ENCODE measurements around the gene DTNA. TPM values are rescaled to one million over a fixed set of nuclear protein-coding genes. Genes with fewer than 3 reads are reported as not detected.
"Not testable (repeated sequence)": the region's sequence is repeated elsewhere in the genome, so short reads cannot be mapped to it uniquely, and the experiment has no call there.

DTNA gene
- total RNA-seq, 3 donors from 2014 or later (not counting 1 experiment from before 2014, with no cell fraction given), result 0.33 TPM; not detected in 2

GRCh38 chr18:34676816-34677574, 33.1 kb upstream of the DTNA start:
- no peak for ATAC-seq
- Histone ChIP-seq H3K9me3 (ENCODE audit: control insufficient read depth, insufficient read depth, low read length) (no peaks in the 10 kb centered on the region), H3K4me1 (ENCODE audit: control insufficient read depth, insufficient read depth, low read length) (no peaks in the 10 kb centered on the region)

GRCh38 chr18:34689750-34690149, 20.3 kb upstream of the DTNA start:
- peak; percentile 2 to 34 for DNase-seq
- H3K36me3 ChIP-seq (ENCODE audit: control insufficient read depth, insufficient read depth, low read length); H3K36me3 Mint-ChIP-seq; H3K27ac ChIP-seq (ENCODE audit: low read length); H3K9me3 ChIP-seq (ENCODE audit: control insufficient read depth, insufficient read depth, low read length); H3K4me3 ChIP-seq (ENCODE audit: low read length); H3K9me3 Mint-ChIP-seq; H3K27me3 ChIP-seq (ENCODE audit: control insufficient read depth, insufficient read depth, low read length); H3K27me3 Mint-ChIP-seq (ENCODE audit: low read depth in 2 of 2): not testable (repeated sequence)
- H3K27ac Mint-ChIP-seq, result peak overlapping the region in 1 of 2 donors; percentile 52
- intact Hi-C loops (cut with micrococcal nuclease), result loop anchor here (1.0 kb wide), 1 partner anchor 34 kb away; no protein-coding TSS in a partner anchor
- WGBS (ENCODE audit: insufficient coverage), result 37% methylated on average over 3 of the region's 3 CpGs
- H3K4me3 Mint-ChIP-seq, result peak overlapping the region; percentile 29
- H3K4me1 ChIP-seq (ENCODE audit: control insufficient read depth, insufficient read depth, low read length), result peaks cover 16% of the 10 kb centered on the region
- ATAC-seq, result peak; percentile 67 to 92 (median 83)
- H3K4me1 Mint-ChIP-seq, result peaks cover 40 to 73% of the 10 kb centered on the region in 2 donors

More at GRCh38 chr18:34676816-34677574, 33.1 kb upstream of the DTNA start:
- TF ChIP-seq, protein P1, sequence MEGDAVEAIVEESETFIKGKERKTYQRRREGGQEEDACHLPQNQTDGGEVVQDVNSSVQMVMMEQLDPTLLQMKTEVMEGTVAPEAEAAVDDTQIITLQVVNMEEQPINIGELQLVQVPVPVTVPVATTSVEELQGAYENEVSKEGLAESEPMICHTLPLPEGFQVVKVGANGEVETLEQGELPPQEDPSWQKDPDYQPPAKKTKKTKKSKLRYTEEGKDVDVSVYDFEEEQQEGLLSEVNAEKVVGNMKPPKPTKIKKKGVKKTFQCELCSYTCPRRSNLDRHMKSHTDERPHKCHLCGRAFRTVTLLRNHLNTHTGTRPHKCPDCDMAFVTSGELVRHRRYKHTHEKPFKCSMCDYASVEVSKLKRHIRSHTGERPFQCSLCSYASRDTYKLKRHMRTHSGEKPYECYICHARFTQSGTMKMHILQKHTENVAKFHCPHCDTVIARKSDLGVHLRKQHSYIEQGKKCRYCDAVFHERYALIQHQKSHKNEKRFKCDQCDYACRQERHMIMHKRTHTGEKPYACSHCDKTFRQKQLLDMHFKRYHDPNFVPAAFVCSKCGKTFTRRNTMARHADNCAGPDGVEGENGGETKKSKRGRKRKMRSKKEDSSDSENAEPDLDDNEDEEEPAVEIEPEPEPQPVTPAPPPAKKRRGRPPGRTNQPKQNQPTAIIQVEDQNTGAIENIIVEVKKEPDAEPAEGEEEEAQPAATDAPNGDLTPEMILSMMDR (IDR thresholded peaks at IDR 0.05), result no peak
- H3K4me1 Mint-ChIP-seq, result no peaks in the 10 kb centered on the region
- H3K36me3 Mint-ChIP-seq, result no peaks in the 10 kb centered on the region
- intact Hi-C loops (cut with micrococcal nuclease), result no loop called here
- H3K9me3 Mint-ChIP-seq, result no peaks in the 10 kb centered on the region
- no peak overlapping the region for H3K4me3 ChIP-seq (ENCODE audit: low read length)
- H3K27ac Mint-ChIP-seq, result no peak overlapping the region
- H3K27me3 ChIP-seq (ENCODE audit: control insufficient read depth, insufficient read depth, low read length), result no peaks in the 10 kb centered on the region
- H3K4me3 Mint-ChIP-seq, result no peak overlapping the region
- 78% methylated on average over 1 of the region's 3 CpGs for WGBS (ENCODE audit: insufficient coverage)
- H3K36me3 ChIP-seq (ENCODE audit: control insufficient read depth, insufficient read depth, low read length), result no peaks in the 10 kb centered on the region
- DNase-seq, result no peak
- H3K27me3 Mint-ChIP-seq (ENCODE audit: low read depth in 2 of 2), result peaks cover 21 to 22% of the 10 kb centered on the region in 2 donors
- H3K27ac ChIP-seq (ENCODE audit: low read length), result no peak overlapping the region

- Mint-ChIP-seq H3K9me3 (peaks cover 0 to 2% of the 10 kb centered on the region in 2 donors), H3K36me3 (no peaks in the 10 kb centered on the region), H3K27ac (no peak overlapping the region), H3K4me1 (peaks cover 48 to 72% of the 10 kb centered on the region in 2 donors), H3K4me3 (no peak overlapping the region), H3K27me3 (ENCODE audit: low read depth in 2 of 2) (peaks cover 9 to 10% of the 10 kb centered on the region in 2 donors)
- Histone ChIP-seq H3K27ac (ENCODE audit: low read length) (no peak overlapping the region), H3K36me3 (ENCODE audit: control insufficient read depth, insufficient read depth, low read length) (no peaks in the 10 kb centered on the region), H3K4me3 (ENCODE audit: low read length) (no peak overlapping the region), H3K27me3 (ENCODE audit: control insufficient read depth, insufficient read depth, low read length) (no peaks in the 10 kb centered on the region), H3K4me1 (ENCODE audit: control insufficient read depth, insufficient read depth, low read length) (peaks cover 16% of the 10 kb centered on the region), H3K9me3 (ENCODE audit: control insufficient read depth, insufficient read depth, low read length) (no peaks in the 10 kb centered on the region)
- intact Hi-C loops (cut with micrococcal nuclease), result no loop called here
- TF ChIP-seq, protein P1 (IDR thresholded peaks at IDR 0.05), result no peak
- DNase-seq (no peak), ATAC-seq (no peak)
Measured at GRCh38 chr18:34691614-34692013, 18.5 kb upstream of the DTNA start.

DNA sequence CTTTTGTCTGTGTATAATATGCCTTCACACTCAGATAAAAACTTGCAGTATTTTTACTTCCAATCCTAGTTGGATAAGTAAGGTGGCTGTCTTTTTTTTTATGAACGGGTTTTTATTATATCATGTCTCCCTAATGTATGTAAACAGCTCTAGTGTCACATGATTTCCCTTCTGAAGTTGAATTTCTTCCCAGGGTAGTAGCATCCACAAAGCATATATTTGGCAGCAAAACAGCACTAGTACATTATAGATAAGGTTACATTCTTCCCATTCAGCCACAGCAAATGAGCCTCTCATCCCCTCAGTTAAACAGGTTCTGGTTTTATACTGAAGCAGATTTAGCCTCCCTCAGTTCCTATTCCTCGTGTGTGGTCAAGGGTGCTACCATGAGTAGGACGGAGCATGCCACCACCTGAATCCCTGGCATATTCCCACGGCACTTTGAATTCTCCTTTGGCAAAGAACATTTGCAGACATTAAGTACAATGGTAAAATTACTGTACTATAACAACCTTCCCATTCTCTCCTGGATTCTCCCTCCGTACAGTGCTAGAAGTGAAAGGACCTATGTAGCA, 15.4 kb upstream of the DTNA start:
- H3K4me1 Mint-ChIP-seq, result peaks cover 36 to 59% of the 10 kb centered on the region in 2 donors
- peak overlapping the region; percentile 5 to 29 for H3K27ac Mint-ChIP-seq
- TF ChIP-seq, protein P1 (IDR thresholded peaks at IDR 0.05), result no peak
- no peak overlapping the region for H3K4me3 Mint-ChIP-seq
- peaks cover 3 to 13% of the 10 kb centered on the region in 2 donors for H3K27me3 Mint-ChIP-seq (ENCODE audit: low read depth in 2 of 2)
- no peak overlapping the region for H3K4me3 ChIP-seq (ENCODE audit: low read length)
- H3K4me1 ChIP-seq (ENCODE audit: control insufficient read depth, insufficient read depth, low read length), result peaks cover 8% of the 10 kb centered on the region
- no peaks in the 10 kb centered on the region for H3K36me3 Mint-ChIP-seq
- DNase-seq (no peak), ATAC-seq (no peak)
- H3K27ac ChIP-seq (ENCODE audit: low read length), result no peak overlapping the region
- 79% methylated on average over 4 of the region's 5 CpGs for WGBS (ENCODE audit: insufficient coverage)
- no peaks in the 10 kb centered on the region for H3K36me3 ChIP-seq (ENCODE audit: control insufficient read depth, insufficient read depth, low read length)
- intact Hi-C loops (cut with micrococcal nuclease), result no loop called here
- no peaks in the 10 kb centered on the region for H3K9me3 Mint-ChIP-seq
- no peaks in the 10 kb centered on the region for H3K27me3 ChIP-seq (ENCODE audit: control insufficient read depth, insufficient read depth, low read length)
- no peaks in the 10 kb centered on the region for H3K9me3 ChIP-seq (ENCODE audit: control insufficient read depth, insufficient read depth, low read length)

Data from natural killer cell (primary cell).